SK-N-MC (cell line): ENCODE measurements around the gene SPDYE3.
"Not testable (repeated sequence)": the region's sequence is repeated elsewhere in the genome, so short reads cannot be mapped to it uniquely, and the experiment has no call there.

Experiments
- FOXP2 ChIP-seq: optimal IDR thresholded peaks from 2 replicates; pipeline ENCODE3; 2011; ENCODE audit warnings: mild to moderate bottlenecking, moderate library complexity; ENCODE audit not compliant: insufficient read depth; ENCODE audit errors: extremely low read length, control extremely low read depth
- POLR2AphosphoS5 ChIP-seq: IDR thresholded peaks from 2 replicates; pipeline ENCODE4 v1.6.1; 2012; ENCODE audit warnings: mild to moderate bottlenecking, low read depth, low read length, borderline replicate concordance

- TF ChIP-seq POLR2AphosphoS5, FOXP2: not testable (repeated sequence)
These were observed 3.0 kb upstream of the SPDYE3 start for GRCh38 chr7:100304526-100304925.
